ENCODE results near the gene MXI1.
"Not testable (repeated sequence)": the region's sequence is repeated elsewhere in the genome, so short reads cannot be mapped to it uniquely, and the experiment has no call there.

MXI1 gene

GRCh38 chr10:110226926-110227641 is 19.7 kb downstream of the MXI1 start:
- in situ Hi-C loops (cut with HindIII; ENCODE audit: low sequenced_read_pairs) = loop anchor here (10.0 kb wide), 1 partner anchor 338 kb away; the partner anchor contains the start of gene SMC3

GRCh38 chr10:110228066-110228465 is 20.7 kb downstream of the MXI1 start:
- in situ Hi-C loops (cut with HindIII; ENCODE audit: low sequenced_read_pairs) = loop anchor here (10.0 kb wide), 1 partner anchor 337 kb away; the partner anchor contains the start of gene SMC3

- in situ Hi-C loops (cut with HindIII; ENCODE audit: low sequenced_read_pairs) = loop anchor here (10.0 kb wide), 1 partner anchor 336 kb away; the partner anchor contains the start of gene SMC3
Observed at GRCh38 chr10:110229155-110229554, 21.8 kb downstream of the MXI1 start.

GRCh38 chr10:110233846-110234245 is 26.4 kb downstream of the MXI1 start:
- in situ Hi-C loops (cut with HindIII; ENCODE audit: low sequenced_read_pairs) = no loop called here

GRCh38 chr10:110237894-110238480 is 30.6 kb downstream of the MXI1 start:
- in situ Hi-C loops (cut with HindIII; ENCODE audit: low sequenced_read_pairs) = no loop called here

- in situ Hi-C loops (cut with HindIII; ENCODE audit: low sequenced_read_pairs) = loop anchor here (5.0 kb wide), 1 partner anchor 42 kb away; no protein-coding TSS in a partner anchor
Observed at GRCh38 chr10:110239892-110240291, 32.5 kb downstream of the MXI1 start.

- in situ Hi-C loops (cut with HindIII; ENCODE audit: low sequenced_read_pairs) = loop anchor here (5.0 kb wide), 1 partner anchor 41 kb away; no protein-coding TSS in a partner anchor
Observed at GRCh38 chr10:110241407-110241806, 34.0 kb downstream of the MXI1 start.

GRCh38 chr10:110241841-110242240 is 34.4 kb downstream of the MXI1 start:
- in situ Hi-C loops (cut with HindIII; ENCODE audit: low sequenced_read_pairs) = loop anchor here (5.0 kb wide), 1 partner anchor 40 kb away; no protein-coding TSS in a partner anchor

GRCh38 chr10:110242511-110242910 is 35.1 kb downstream of the MXI1 start:
- in situ Hi-C loops (cut with HindIII; ENCODE audit: low sequenced_read_pairs) = loop anchor here (5.0 kb wide), 1 partner anchor 40 kb away; no protein-coding TSS in a partner anchor

- in situ Hi-C loops (cut with HindIII; ENCODE audit: low sequenced_read_pairs) = loop anchor here (5.0 kb wide), 1 partner anchor 38 kb away; no protein-coding TSS in a partner anchor
Observed at GRCh38 chr10:110244550-110244949, 37.1 kb downstream of the MXI1 start.

GRCh38 chr10:110247833-110248232 is 40.4 kb downstream of the MXI1 start:
- in situ Hi-C loops (cut with HindIII; ENCODE audit: low sequenced_read_pairs) = not testable (repeated sequence)

- in situ Hi-C loops (cut with HindIII; ENCODE audit: low sequenced_read_pairs) = not testable (repeated sequence)
Observed at GRCh38 chr10:110249489-110249888, 42.1 kb downstream of the MXI1 start.

- in situ Hi-C loops (cut with HindIII; ENCODE audit: low sequenced_read_pairs) = not testable (repeated sequence)
Observed at GRCh38 chr10:110251392-110251791, 44.0 kb downstream of the MXI1 start.

GRCh38 chr10:110252151-110252550 is 44.7 kb downstream of the MXI1 start:
- in situ Hi-C loops (cut with HindIII; ENCODE audit: low sequenced_read_pairs) = no loop called here

- in situ Hi-C loops (cut with HindIII; ENCODE audit: low sequenced_read_pairs) = no loop called here
Observed at GRCh38 chr10:110254467-110254866, 47.1 kb downstream of the MXI1 start.

- in situ Hi-C loops (cut with HindIII; ENCODE audit: low sequenced_read_pairs) = no loop called here
Observed at GRCh38 chr10:110258542-110258941, 51.1 kb downstream of the MXI1 start.

GRCh38 chr10:110259317-110259716 is 51.9 kb downstream of the MXI1 start:
- in situ Hi-C loops (cut with HindIII; ENCODE audit: low sequenced_read_pairs) = no loop called here

- in situ Hi-C loops (cut with HindIII; ENCODE audit: low sequenced_read_pairs) = no loop called here
Observed at GRCh38 chr10:110260746-110261477, 53.5 kb downstream of the MXI1 start.

GRCh38 chr10:110263164-110263563 is 55.8 kb downstream of the MXI1 start:
- in situ Hi-C loops (cut with HindIII; ENCODE audit: low sequenced_read_pairs) = no loop called here

GRCh38 chr10:110265573-110266193 is 58.3 kb downstream of the MXI1 start:
- in situ Hi-C loops (cut with HindIII; ENCODE audit: low sequenced_read_pairs) = no loop called here

GRCh38 chr10:110267276-110267675 is 59.9 kb downstream of the MXI1 start:
- in situ Hi-C loops (cut with HindIII; ENCODE audit: low sequenced_read_pairs) = no loop called here

Data from endothelial cell of hepatic sinusoid (primary cell).